H1 (cell line): Measurements from ENCODE around the gene UBE2H. TPM values are rescaled to one million over a fixed set of nuclear protein-coding genes. Genes with fewer than 3 reads are reported as not detected.

Experiments used
- CTCF ChIA-PET: fragments of 300-600 bp; sonication (Branson Sonifier 250); formaldehyde crosslinking; loops from one replicate; lab custom pipeline; 2021; ENCODE audit not compliant: partially characterized antibody; lab: Charles Lee
- POLR2A ChIA-PET: fragments of 300-600 bp; sonication (Branson Sonifier 250); formaldehyde crosslinking; loops from one replicate; lab custom pipeline; 2021; ENCODE audit warnings: inconsistent platforms; ENCODE audit not compliant: partially characterized antibody; lab: Charles Lee
- DNase-seq, 2 experiments: peaks; one replicate each; pipeline versions ENCODE4 v3.0.0 to v3.0.0-alpha.2; 2010 to 2022; ENCODE audit warnings: low spot score in 2 of 2, low read depth in 1 of 2, mixed read lengths in 1 of 2
- FAIRE-seq: peaks from 2 replicates; lab custom pipeline; 2011; peaks lifted over from hg19 to GRCh38; lab: Jason Lieb, UNC
- H2AFZ ChIP-seq: 2 replicates; pipeline ENCODE4 v1.8.1; 2012; ENCODE audit warnings: low read length, inconsistent platforms
- H2AK5ac ChIP-seq: 2 replicates; pipeline ENCODE4 v1.6.1; 2013; ENCODE audit warnings: low read depth, low read length
- H2BK120ac ChIP-seq: replicated peaks from 2 replicates; pipeline ENCODE3; 2013; ENCODE audit warnings: low read depth, low read length, inconsistent platforms
- H2BK12ac ChIP-seq: 2 replicates; pipeline ENCODE4 v1.6.1; 2013; ENCODE audit warnings: low read depth, low read length
- H2BK15ac ChIP-seq: 2 replicates; pipeline ENCODE4 v1.6.1; 2013; ENCODE audit warnings: low read length
- H2BK20ac ChIP-seq: 2 replicates; pipeline ENCODE4 v1.6.1; 2013; ENCODE audit warnings: low read length
- H2BK5ac ChIP-seq: 2 replicates; pipeline ENCODE4 v1.6.1; 2013; ENCODE audit warnings: low read depth, low read length
- H3K14ac ChIP-seq: 2 replicates; pipeline ENCODE4 v1.6.1; 2013; ENCODE audit warnings: inconsistent platforms; ENCODE audit not compliant: insufficient read length
- H3K18ac ChIP-seq: 2 replicates; pipeline ENCODE4 v1.6.1; 2013; ENCODE audit warnings: low read length; ENCODE audit errors: extremely low read depth
- H3K23ac ChIP-seq: 2 replicates; pipeline ENCODE4 v1.6.1; 2013; ENCODE audit warnings: inconsistent platforms; ENCODE audit not compliant: insufficient read length
- H3K23me2 ChIP-seq: 2 replicates; pipeline ENCODE4 v1.6.1; 2013; ENCODE audit warnings: low read depth, low read length
- H3K27ac ChIP-seq: 2 replicates; pipeline ENCODE4 v1.6.1; 2011; ENCODE audit warnings: low read depth, low read length, inconsistent platforms
- H3K27me3 ChIP-seq, 4 experiments: replicated peaks in 1 of 4; 1 replicate in 1 of 4; 2 replicates in 3 of 4; pipeline versions ENCODE4 v1.6.1 to v1.8.1; 2011 to 2013; ENCODE audit warnings: low read length in 3 of 4, mild to moderate bottlenecking in 3 of 4, inconsistent platforms in 2 of 4, mixed read lengths in 2 of 4, moderate library complexity in 1 of 4; ENCODE audit not compliant: control insufficient read depth in 3 of 4, insufficient read depth in 3 of 4; ENCODE audit errors: extremely low read depth in 1 of 4
- H3K36me3 ChIP-seq, 4 experiments: 2 replicates each; pipeline versions ENCODE4 v1.6.1 to v1.8.1; 2011 to 2013; ENCODE audit warnings: mild to moderate bottlenecking in 4 of 4, low read length in 3 of 4, moderate library complexity in 2 of 4, control low read depth in 1 of 4, inconsistent platforms in 1 of 4; ENCODE audit not compliant: insufficient read depth in 4 of 4, control insufficient read depth in 2 of 4
- H3K4ac ChIP-seq: replicated peaks from 2 replicates; pipeline ENCODE3; 2013; ENCODE audit warnings: low read length, low read depth, mixed read lengths, inconsistent platforms; ENCODE audit not compliant: insufficient read length
- H3K4me1 ChIP-seq, 4 experiments: replicated peaks in 1 of 4; 1 replicate in 1 of 4; 2 replicates in 3 of 4; pipeline versions ENCODE4 v1.6.1 to v1.8.1; 2011 to 2013; ENCODE audit warnings: low read length in 3 of 4, inconsistent platforms in 2 of 4, mixed read lengths in 1 of 4; ENCODE audit not compliant: insufficient read depth in 4 of 4, control insufficient read depth in 3 of 4
- H3K4me2 ChIP-seq, 2 experiments: 2 replicates each; pipeline versions ENCODE4 v1.6.1 to v1.8.1; 2011 to 2013; ENCODE audit warnings: low read depth in 2 of 2, low read length in 2 of 2, control low read depth in 1 of 2, inconsistent platforms in 1 of 2, mild to moderate bottlenecking in 1 of 2; ENCODE audit not compliant: insufficient read depth in 1 of 2
- H3K4me3 ChIP-seq, 4 experiments: fragments of 200-600, 300-600 bp in 1 of 4; sonication (generic), shearing (Covaris generic), sonication (Bioruptor Twin) in 1 of 4; 2 replicates each; pipeline versions ENCODE4 v1.5.1 to v1.8.1; 2011 to 2016; ENCODE audit warnings: low read length in 4 of 4, low read depth in 3 of 4, control low read depth in 2 of 4, inconsistent platforms in 2 of 4, mild to moderate bottlenecking in 2 of 4, mixed read lengths in 1 of 4, moderate library complexity in 1 of 4; ENCODE audit not compliant: insufficient read depth in 2 of 4; ENCODE audit errors: extremely low read depth in 1 of 4
- H3K56ac ChIP-seq: replicated peaks from 2 replicates; pipeline ENCODE3; 2013; ENCODE audit warnings: low read depth, mild to moderate bottlenecking, mixed read lengths, low read length, inconsistent platforms; ENCODE audit not compliant: insufficient read length
- H3K79me1 ChIP-seq: 2 replicates; pipeline ENCODE4 v1.6.1; 2013; ENCODE audit warnings: low read depth, low read length, control low read depth
- H3K79me2 ChIP-seq, 2 experiments: 2 replicates each; pipeline versions ENCODE4 v1.6.1 to v1.8.1; 2012 to 2013; ENCODE audit warnings: low read length in 2 of 2, mild to moderate bottlenecking in 2 of 2, inconsistent platforms in 1 of 2; ENCODE audit not compliant: insufficient read depth in 2 of 2, control insufficient read depth in 1 of 2
- H3K9ac ChIP-seq, 4 experiments: replicated peaks in 1 of 4; 1 replicate in 1 of 4; 2 replicates in 3 of 4; pipeline versions ENCODE4 v1.6.1 to v1.8.1; 2011 to 2013; ENCODE audit warnings: low read depth in 3 of 4, low read length in 3 of 4, control low read depth in 2 of 4, mild to moderate bottlenecking in 2 of 4, moderate library complexity in 2 of 4, inconsistent platforms in 1 of 4; ENCODE audit errors: extremely low read depth in 1 of 4
- H3K9me3 ChIP-seq, 2 experiments: 2 replicates each; pipeline versions ENCODE4 v1.6.1 to v1.8.1; 2012 to 2013; ENCODE audit warnings: mild to moderate bottlenecking in 2 of 2, moderate library complexity in 2 of 2, control low read depth in 1 of 2, inconsistent platforms in 1 of 2, low read depth in 1 of 2, low read length in 1 of 2, mixed read lengths in 1 of 2; ENCODE audit not compliant: insufficient read depth in 2 of 2
- H4K20me1 ChIP-seq, 2 experiments: replicated peaks in 1 of 2; 2 replicates each; pipeline versions ENCODE3 to v1.8.1; 2011 to 2013; ENCODE audit warnings: inconsistent platforms in 2 of 2, low read length in 2 of 2, mild to moderate bottlenecking in 1 of 2; ENCODE audit not compliant: insufficient read depth in 2 of 2, control insufficient read depth in 1 of 2
- H4K5ac ChIP-seq: 2 replicates; pipeline ENCODE4 v1.6.1; 2013; ENCODE audit warnings: low read length, low read depth, mixed read lengths, inconsistent platforms; ENCODE audit not compliant: insufficient read length
- H4K8ac ChIP-seq: 2 replicates; pipeline ENCODE4 v1.8.0; 2013; ENCODE audit warnings: mild to moderate bottlenecking, moderate library complexity, low read length, inconsistent platforms; ENCODE audit not compliant: insufficient read depth; ENCODE audit errors: extremely low read depth
- H4K91ac ChIP-seq: replicated peaks from 2 replicates; pipeline ENCODE3; 2013; ENCODE audit warnings: low read length, mixed read lengths, inconsistent platforms; ENCODE audit not compliant: insufficient read length
- BACH1 ChIP-seq: IDR thresholded peaks from 2 replicates; pipeline ENCODE4 v1.6.1; 2012; ENCODE audit warnings: low read length, improper control_type of control experiment
- CHD2 ChIP-seq: IDR thresholded peaks from 2 replicates; pipeline ENCODE4 v1.6.1; 2012; ENCODE audit warnings: low read length, improper control_type of control experiment
- CTCF ChIP-seq, 3 experiments: IDR thresholded peaks; 1 replicate in 2 of 3; 2 replicates in 1 of 3; pipeline versions ENCODE4 v1.5.1 to v1.6.1; 2011; ENCODE audit warnings: low read length in 3 of 3, mild to moderate bottlenecking in 3 of 3, inconsistent platforms in 2 of 3, low read depth in 1 of 3, moderate library complexity in 1 of 3; ENCODE audit not compliant: insufficient read depth in 1 of 3; ENCODE audit errors: control extremely low read depth in 1 of 3
- EGR1 ChIP-seq: IDR thresholded peaks from 2 replicates; pipeline ENCODE4 v1.6.1; 2011; ENCODE audit warnings: low read depth, low read length, borderline replicate concordance
- EP300 ChIP-seq, 2 experiments: IDR thresholded peaks; 1 replicate in 1 of 2; 2 replicates in 1 of 2; pipeline ENCODE4 v1.6.1; 2011 to 2012; ENCODE audit warnings: low read depth in 2 of 2, low read length in 2 of 2, mild to moderate bottlenecking in 2 of 2, borderline replicate concordance in 1 of 2, inconsistent platforms in 1 of 2, moderate library complexity in 1 of 2
- MAFK ChIP-seq: IDR thresholded peaks from 2 replicates; pipeline ENCODE4 v1.6.1; 2012; ENCODE audit warnings: low read depth, mild to moderate bottlenecking, improper control_type of control experiment, low read length
- NANOG ChIP-seq: IDR thresholded peaks from 2 replicates; pipeline ENCODE4 v1.6.1; 2011; ENCODE audit warnings: low read length, low read depth, mild to moderate bottlenecking, inconsistent platforms; ENCODE audit not compliant: insufficient read depth, poor library complexity, severe bottlenecking
- NRF1 ChIP-seq: IDR thresholded peaks from 2 replicates; pipeline ENCODE4 v1.6.1; 2011; ENCODE audit warnings: mild to moderate bottlenecking, low read depth, low read length, improper control_type of control experiment
- TAF7 ChIP-seq: optimal IDR thresholded peaks from 2 replicates; pipeline ENCODE3; 2011; ENCODE audit warnings: low read depth, mild to moderate bottlenecking, inconsistent platforms, low read length, moderate library complexity, borderline replicate concordance
- WGBS, 2 experiments: shearing (Covaris generic) in 1 of 2; methylation state at CpG; one replicate each; pipeline versions ENCODE4 v1.1.6 to v1.1.7; 2013 to 2015; ENCODE audit warnings: low lambda C conversion rate in 2 of 2, mixed read lengths in 2 of 2, inconsistent platforms in 1 of 2, low coverage in 1 of 2, missing lambda C conversion rate in 1 of 2; ENCODE audit not compliant: insufficient replicate concordance in 2 of 2, insufficient coverage in 1 of 2, insufficient read length in 1 of 2; ENCODE audit errors: extremely low coverage in 1 of 2, missing lambda C conversion rate in 1 of 2; 5-methylcytosine and 5-hydroxymethylcytosine counted together
- polyA plus RNA-seq, 7 experiments: library from polyadenylated mRNA; depleted of rRNA in 3 of 7; stranded (reverse) in 5 of 7; unstranded in 2 of 7; fragments of >200 nt in 5 of 7; fragments of 200-250 nt in 2 of 7; gene quantifications; 1 replicate in 5 of 7; 2 replicates in 1 of 7; 4 replicates in 1 of 7; pipeline versions ENCODE4 v1.2.1 to v1.2.3, GENCODE V29; 2011 to 2013; ENCODE audit warnings: missing spikeins in 2 of 7, mixed read lengths in 2 of 7
- total RNA-seq: library from RNA; stranded (reverse); fragmentation: NEBNext Ultra II Directional; extraction: Animal tissue kit (Norgen Biotek cat#: 25700); gene quantifications from 2 replicates; pipeline ENCODE4 v1.2.1, GENCODE V29; 2021

The UBE2H gene
- total and polyA plus RNA-seq, 2 of the 8 experiments (the other 6 are each of a cell fraction or from before 2014, with no cell fraction given) = 30.6 to 62.2 TPM

- Histone ChIP-seq H2AFZ (no peak overlapping the region), H3K56ac (no peak overlapping the region), H4K20me1 (no peaks in the 10 kb centered on the region), H3K36me3 (no peaks in the 10 kb centered on the region; a peak in 1 of 8 replicates), H3K4me3 (no peak overlapping the region), H2BK12ac (no peak overlapping the region), H3K18ac (no peak overlapping the region), H3K79me1 (no peaks in the 10 kb centered on the region), H4K91ac (no peak overlapping the region), H2BK20ac (no peak overlapping the region), H2BK120ac (no peak overlapping the region), H4K5ac (no peak overlapping the region), H3K9me3 (no peaks in the 10 kb centered on the region), H3K4me1 (peaks cover 0 to 9% (median 7%) of the 10 kb centered on the region in 4 experiments; a peak in 5 of 7 replicates), H2BK15ac (no peak overlapping the region), H3K4me2 (no peak overlapping the region), H3K27ac (no peak overlapping the region), H3K79me2 (peaks cover 0 to 30% of the 10 kb centered on the region in 2 experiments; a peak in 2 of 4 replicates), H3K14ac (no peak overlapping the region), H2AK5ac (no peak overlapping the region), H2BK5ac (no peak overlapping the region), H3K4ac (no peak overlapping the region), H3K23ac (no peak overlapping the region), H3K23me2 (no peaks in the 10 kb centered on the region), H3K27me3 (peaks cover 0 to 1% (median 0%) of the 10 kb centered on the region in 4 experiments; a peak in 1 of 7 replicates), H3K9ac (no peak overlapping the region), H4K8ac (no peak overlapping the region)
- ChIA-PET CTCF (interaction anchor here (0.9 to 3.2 kb wide), 8 partner anchors 11 to 155 kb away, joined by 3 to 13 read pairs (median 4); no protein-coding TSS in a partner anchor), POLR2A (no interaction called here)
- FAIRE-seq (no peak), DNase-seq (no peak)
- 83% methylated on average over 5 of the region's 5 CpGs; no CpG with 5 or more reads in 1 of the 2 experiments for WGBS, 2 experiments
- TF ChIP-seq MAFK (no peak), NRF1 (no peak), TAF7 (no peak), NANOG (no peak), CHD2 (no peak), EGR1 (no peak), EP300 (IDR thresholded peaks at IDR 0.05; ENCODE audit: borderline replicate concordance in 1 of 2, low read depth in 2 of 2, low read length in 2 of 2) (no peak), BACH1 (no peak), CTCF (IDR thresholded peaks at IDR 0.05; ENCODE audit: control extremely low read depth in 1 of 3, insufficient read depth in 1 of 3, low read depth in 1 of 3, low read length in 3 of 3) (no peak)
Observed at GRCh38 chr7:129855935-129856717, 96.6 kb downstream of the UBE2H start.
